Type B pancreatic cell (in vitro differentiated cells): ENCODE measurements around the gene XRRA1. TPM values are rescaled to one million over a fixed set of nuclear protein-coding genes. Genes with fewer than 3 reads are reported as not detected.
"Not testable (repeated sequence)": the region's sequence is repeated elsewhere in the genome, so short reads cannot be mapped to it uniquely, and the experiment has no call there.

Experiments
- DNase-seq: peaks from one replicate; pipeline ENCODE4 v3.0.0; 2021; ENCODE audit warnings: mixed read lengths; ENCODE audit not compliant: unreplicated experiment; ENCODE audit errors: extremely low spot score
- H3K27ac Mint-ChIP-seq: 2 replicates; pipeline ENCODE4 v1.8.0; 2021; ENCODE audit warnings: mild to moderate bottlenecking, mixed read lengths
- H3K27me3 Mint-ChIP-seq: 2 replicates; pipeline ENCODE4 v1.8.0; 2021; ENCODE audit warnings: mixed read lengths
- H3K36me3 Mint-ChIP-seq: 2 replicates; pipeline ENCODE4 v1.8.0; 2021; ENCODE audit warnings: mixed read lengths
- H3K4me1 Mint-ChIP-seq: one replicate; pipeline ENCODE4 v1.8.0; 2021; ENCODE audit warnings: mixed read lengths; ENCODE audit not compliant: unreplicated experiment
- H3K4me3 Mint-ChIP-seq: 2 replicates; pipeline ENCODE4 v1.8.0; 2021; ENCODE audit warnings: mild to moderate bottlenecking, mixed read lengths
- H3K9me3 Mint-ChIP-seq: 2 replicates; pipeline ENCODE4 v1.8.0; 2021; ENCODE audit warnings: mixed read lengths
- total RNA-seq: library from RNA; stranded (reverse); gene quantifications from 2 replicates; pipeline ENCODE4 v1.2.1, GENCODE V29; 2021; ENCODE audit warnings: low replicate concordance
- TF ChIP-seq, protein P1 (sequence below): fragments of 200-600 bp; sonication (generic); conservative IDR thresholded peaks from 2 replicates; pipeline ENCODE4 v1.5.0; 2021; ENCODE audit warnings: antibody characterized with exemption, mild to moderate bottlenecking

Gene XRRA1
- total RNA-seq, 1 donor from 2014 or later: 8.8 TPM

DNA sequence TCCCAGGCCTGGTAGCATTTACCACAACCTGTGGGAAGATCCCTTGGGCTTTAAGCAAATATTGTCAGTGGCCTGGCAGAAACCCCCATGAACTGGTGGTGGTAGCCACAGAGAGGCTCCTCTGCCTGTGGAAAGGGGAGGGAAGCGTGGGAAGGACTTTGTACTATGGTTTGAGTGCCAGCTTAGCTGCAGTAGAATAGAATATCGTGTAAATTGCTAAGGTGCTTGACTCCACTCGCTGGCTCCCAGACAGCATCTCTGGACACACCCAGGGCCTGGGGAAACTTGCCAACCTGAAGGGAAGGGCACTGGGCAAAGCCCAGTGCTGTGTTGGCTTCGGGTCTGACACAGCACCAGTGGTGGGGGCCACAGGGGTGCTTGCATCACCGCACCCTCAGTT lies 52.6 kb downstream of the XRRA1 start:
- H3K9me3 Mint-ChIP-seq: peaks cover 21% of the 10 kb centered on the region
- TF ChIP-seq, protein P1, sequence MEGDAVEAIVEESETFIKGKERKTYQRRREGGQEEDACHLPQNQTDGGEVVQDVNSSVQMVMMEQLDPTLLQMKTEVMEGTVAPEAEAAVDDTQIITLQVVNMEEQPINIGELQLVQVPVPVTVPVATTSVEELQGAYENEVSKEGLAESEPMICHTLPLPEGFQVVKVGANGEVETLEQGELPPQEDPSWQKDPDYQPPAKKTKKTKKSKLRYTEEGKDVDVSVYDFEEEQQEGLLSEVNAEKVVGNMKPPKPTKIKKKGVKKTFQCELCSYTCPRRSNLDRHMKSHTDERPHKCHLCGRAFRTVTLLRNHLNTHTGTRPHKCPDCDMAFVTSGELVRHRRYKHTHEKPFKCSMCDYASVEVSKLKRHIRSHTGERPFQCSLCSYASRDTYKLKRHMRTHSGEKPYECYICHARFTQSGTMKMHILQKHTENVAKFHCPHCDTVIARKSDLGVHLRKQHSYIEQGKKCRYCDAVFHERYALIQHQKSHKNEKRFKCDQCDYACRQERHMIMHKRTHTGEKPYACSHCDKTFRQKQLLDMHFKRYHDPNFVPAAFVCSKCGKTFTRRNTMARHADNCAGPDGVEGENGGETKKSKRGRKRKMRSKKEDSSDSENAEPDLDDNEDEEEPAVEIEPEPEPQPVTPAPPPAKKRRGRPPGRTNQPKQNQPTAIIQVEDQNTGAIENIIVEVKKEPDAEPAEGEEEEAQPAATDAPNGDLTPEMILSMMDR: no peak
- H3K4me3 Mint-ChIP-seq: no peak overlapping the region
- H3K4me1 Mint-ChIP-seq: no peaks in the 10 kb centered on the region
- H3K36me3 Mint-ChIP-seq: peaks cover 28% of the 10 kb centered on the region
- no peaks in the 10 kb centered on the region for H3K27me3 Mint-ChIP-seq
- no peak for DNase-seq
- H3K27ac Mint-ChIP-seq: no peak overlapping the region

DNA sequence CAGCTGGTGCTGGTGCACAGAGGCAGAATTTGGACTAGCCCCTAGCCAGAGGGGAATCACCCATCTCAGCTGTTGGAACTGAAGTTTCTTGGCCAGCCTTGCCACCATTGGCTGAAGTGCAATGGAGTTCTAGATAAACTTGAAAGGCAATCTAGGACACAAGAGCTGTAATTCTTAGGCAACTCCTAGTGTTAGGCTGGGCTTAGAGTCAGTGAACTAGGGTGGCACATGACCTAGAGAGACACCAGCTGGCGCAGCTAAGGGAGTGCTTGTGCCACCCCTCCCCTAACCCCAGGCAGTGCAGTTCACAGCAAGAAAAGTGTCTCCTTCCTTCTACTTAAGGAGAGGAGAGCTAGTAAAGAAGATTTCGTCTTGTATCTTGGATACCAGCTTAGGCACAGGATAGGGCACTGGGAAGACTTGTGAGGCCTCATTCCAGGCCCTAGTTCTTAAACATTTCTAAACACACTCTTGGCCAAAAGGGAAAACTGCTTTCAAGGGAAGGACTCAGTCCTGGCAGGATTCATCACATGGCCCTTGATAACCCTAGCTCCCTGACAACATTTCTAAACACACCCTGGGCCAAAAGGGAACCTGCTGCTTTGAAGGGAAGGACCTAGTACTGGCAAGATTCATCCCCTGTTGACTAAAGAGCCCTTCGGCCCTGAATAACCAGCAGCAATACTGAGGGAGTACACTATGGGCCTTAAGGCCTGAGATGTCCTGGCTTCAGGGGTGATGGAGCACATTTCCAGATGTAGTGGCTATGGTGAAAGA lies 53.4 kb downstream of the XRRA1 start:
- H3K36me3 Mint-ChIP-seq: peaks cover 27% of the 10 kb centered on the region
- peaks cover 17% of the 10 kb centered on the region for H3K9me3 Mint-ChIP-seq
- DNase-seq: no peak

DNA sequence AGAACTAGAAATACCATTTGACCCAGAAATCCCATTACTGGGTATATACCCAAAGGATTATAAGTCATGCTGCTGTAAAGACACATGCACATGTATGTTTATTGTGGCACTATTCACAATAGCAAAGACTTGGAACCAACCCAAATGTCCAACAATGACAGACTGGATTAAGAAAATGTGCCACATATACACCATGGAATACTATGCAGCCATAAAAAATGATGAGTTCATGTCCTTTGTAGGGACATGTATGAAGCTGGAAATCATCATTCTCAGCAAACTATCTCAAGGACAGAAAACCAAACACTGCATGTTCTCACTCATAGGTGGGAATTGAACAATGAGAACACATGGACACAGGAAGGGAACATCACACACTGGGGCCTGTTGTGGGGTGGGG lies 55.9 kb downstream of the XRRA1 start:
- DNase-seq, H3K4me1 Mint-ChIP-seq, H3K9me3 Mint-ChIP-seq, H3K4me3 Mint-ChIP-seq, H3K27me3 Mint-ChIP-seq, H3K27ac Mint-ChIP-seq: not testable (repeated sequence)
- H3K36me3 Mint-ChIP-seq: peaks cover 32% of the 10 kb centered on the region

More for the DNA sequence above, 53.4 kb downstream of the XRRA1 start:
- TF ChIP-seq, protein P1: no peak
- Mint-ChIP-seq H3K27me3 (no peaks in the 10 kb centered on the region), H3K27ac (no peak overlapping the region), H3K4me3 (no peak overlapping the region), H3K4me1 (no peaks in the 10 kb centered on the region)

DNA sequence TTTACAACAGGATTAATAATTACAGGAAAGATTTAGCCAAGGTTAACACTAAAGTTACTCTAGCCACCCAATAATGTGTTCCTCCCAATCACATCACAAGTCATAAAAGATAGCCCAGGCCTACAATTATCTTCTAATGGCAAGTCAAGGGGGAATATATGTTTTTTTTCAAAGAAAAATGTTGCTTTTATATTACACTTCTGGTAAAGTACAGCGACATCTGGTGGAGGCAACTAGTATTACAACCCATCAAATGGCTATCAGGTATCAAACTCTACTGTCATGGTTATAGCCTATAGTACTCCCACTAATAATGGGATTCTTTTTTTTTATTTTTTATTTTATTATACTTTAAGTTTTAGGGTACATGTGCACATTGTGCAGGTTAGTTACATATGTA lies 71.8 kb downstream of the XRRA1 start:
- Mint-ChIP-seq H3K27me3 (no peaks in the 10 kb centered on the region), H3K36me3 (peaks cover 35% of the 10 kb centered on the region), H3K9me3 (no peaks in the 10 kb centered on the region), H3K4me3 (no peak overlapping the region), H3K4me1 (no peaks in the 10 kb centered on the region), H3K27ac (no peak overlapping the region)
- TF ChIP-seq, protein P1: peak; percentile 75
- DNase-seq: no peak

DNA sequence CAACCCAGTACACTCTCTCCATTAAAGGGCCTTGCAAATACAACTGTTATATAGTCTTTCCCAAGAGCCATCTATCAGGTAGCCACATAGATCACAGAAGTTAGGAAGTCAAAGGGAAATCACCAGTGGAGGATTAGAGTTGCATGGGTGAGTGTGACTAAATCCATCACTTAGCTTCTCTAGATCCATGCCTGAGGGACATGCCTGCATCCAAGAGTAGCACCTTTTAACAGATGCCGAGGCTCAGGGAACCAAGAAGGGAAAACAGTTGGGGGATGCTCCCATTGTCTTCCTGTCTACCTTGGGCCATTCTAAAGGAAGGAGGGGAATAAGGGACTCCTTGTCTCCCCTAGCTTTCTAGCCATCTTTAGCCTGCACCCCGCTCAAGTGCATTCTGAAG lies 77.9 kb downstream of the XRRA1 start:
- DNase-seq: no peak
- peaks cover 27% of the 10 kb centered on the region for H3K9me3 Mint-ChIP-seq
- H3K27me3 Mint-ChIP-seq: no peaks in the 10 kb centered on the region
- H3K4me3 Mint-ChIP-seq: no peak overlapping the region
- peaks cover 81% of the 10 kb centered on the region for H3K36me3 Mint-ChIP-seq
- TF ChIP-seq, protein P1: no peak
- H3K27ac Mint-ChIP-seq: no peak overlapping the region
- no peaks in the 10 kb centered on the region for H3K4me1 Mint-ChIP-seq

DNA sequence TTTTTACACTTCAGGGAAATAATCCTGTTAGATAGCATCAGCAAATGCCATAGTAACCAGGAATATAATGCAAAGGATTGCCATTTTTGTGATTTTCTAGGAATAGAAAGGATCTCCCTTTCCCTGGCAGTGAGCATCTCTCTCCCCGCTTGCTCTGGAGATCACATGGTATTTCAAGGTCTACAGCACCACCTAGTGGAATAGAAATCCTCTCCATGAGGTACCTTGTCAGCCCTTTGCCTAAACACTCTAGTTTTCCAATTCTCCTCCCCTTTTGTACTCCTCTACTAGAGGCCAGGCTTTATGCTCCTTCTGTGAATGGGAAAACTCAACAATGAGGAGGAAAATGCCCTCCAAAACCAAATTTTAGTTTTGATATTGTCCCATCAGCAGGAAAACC lies 78.4 kb downstream of the XRRA1 start:
- Mint-ChIP-seq H3K4me3 (no peak overlapping the region), H3K27ac (no peak overlapping the region), H3K4me1 (no peaks in the 10 kb centered on the region), H3K36me3 (peaks cover 81% of the 10 kb centered on the region), H3K27me3 (no peaks in the 10 kb centered on the region), H3K9me3 (peaks cover 27% of the 10 kb centered on the region)
- no peak for DNase-seq
- TF ChIP-seq, protein P1: peak; percentile 49
